Upper lobe of left lung (tissue), 4 donors: ENCODE data around the gene DENND2C.

Source experiments
- EP300 ChIP-seq, 4 donors: sonication (generic); formaldehyde crosslinking; IDR thresholded peaks; one replicate each; pipeline ENCODE4 v1.5.1; 2017; ENCODE audit warnings: antibody characterized with exemption in 4 of 4, control low read depth in 2 of 4
- POLR2A ChIP-seq, 4 donors: fragments of 450-650 bp; IDR thresholded peaks; one replicate each; pipeline ENCODE4 v1.5.1; 2016 to 2017; ENCODE audit warnings: antibody characterized with exemption in 4 of 4, mild to moderate bottlenecking in 2 of 4
- POLR2AphosphoS5 ChIP-seq, 2 donors: sonication (generic); formaldehyde crosslinking; IDR thresholded peaks; one replicate each; pipeline ENCODE4 v1.5.1; 2017; ENCODE audit warnings: antibody characterized with exemption in 2 of 2
- TF ChIP-seq, protein P1 (sequence below), 6 experiments: fragments of 450-650 bp in 4 of 6; fragments of 200-600 bp in 2 of 6; sonication (generic) in 2 of 6; IDR thresholded peaks; one replicate each; pipeline ENCODE4 v1.5.1; 2016 to 2019; ENCODE audit warnings: antibody characterized with exemption in 6 of 6

DNA sequence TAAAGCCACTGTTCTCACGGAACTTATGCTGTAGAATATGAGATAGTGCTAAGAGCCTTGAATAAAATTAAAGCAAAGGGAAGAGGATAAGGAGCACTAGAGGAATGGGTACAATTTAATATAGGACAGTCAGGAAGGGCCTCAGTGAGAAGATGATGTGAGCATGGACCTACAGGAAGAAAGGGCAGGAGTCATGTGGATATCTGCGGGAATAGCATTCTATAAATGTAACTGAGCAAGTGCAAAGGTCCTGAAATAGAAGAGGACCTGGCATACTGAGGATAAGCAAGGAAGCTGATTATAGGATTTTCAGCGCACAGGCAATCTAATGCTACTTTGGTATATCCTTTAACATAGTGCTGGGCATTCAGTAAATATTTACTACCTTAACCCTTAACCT, 75.8 kb downstream of the DENND2C start:
- TF ChIP-seq POLR2A (IDR thresholded peaks at IDR 0.05) (no peak), POLR2AphosphoS5 (IDR thresholded peaks at IDR 0.05) (no peak), EP300 (IDR thresholded peaks at IDR 0.05) (no peak)
- TF ChIP-seq, protein P1, sequence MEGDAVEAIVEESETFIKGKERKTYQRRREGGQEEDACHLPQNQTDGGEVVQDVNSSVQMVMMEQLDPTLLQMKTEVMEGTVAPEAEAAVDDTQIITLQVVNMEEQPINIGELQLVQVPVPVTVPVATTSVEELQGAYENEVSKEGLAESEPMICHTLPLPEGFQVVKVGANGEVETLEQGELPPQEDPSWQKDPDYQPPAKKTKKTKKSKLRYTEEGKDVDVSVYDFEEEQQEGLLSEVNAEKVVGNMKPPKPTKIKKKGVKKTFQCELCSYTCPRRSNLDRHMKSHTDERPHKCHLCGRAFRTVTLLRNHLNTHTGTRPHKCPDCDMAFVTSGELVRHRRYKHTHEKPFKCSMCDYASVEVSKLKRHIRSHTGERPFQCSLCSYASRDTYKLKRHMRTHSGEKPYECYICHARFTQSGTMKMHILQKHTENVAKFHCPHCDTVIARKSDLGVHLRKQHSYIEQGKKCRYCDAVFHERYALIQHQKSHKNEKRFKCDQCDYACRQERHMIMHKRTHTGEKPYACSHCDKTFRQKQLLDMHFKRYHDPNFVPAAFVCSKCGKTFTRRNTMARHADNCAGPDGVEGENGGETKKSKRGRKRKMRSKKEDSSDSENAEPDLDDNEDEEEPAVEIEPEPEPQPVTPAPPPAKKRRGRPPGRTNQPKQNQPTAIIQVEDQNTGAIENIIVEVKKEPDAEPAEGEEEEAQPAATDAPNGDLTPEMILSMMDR (IDR thresholded peaks at IDR 0.05): no peak
